GM18505 (cell line): Measurements from ENCODE around the gene TOM1L1.
A peak's percentile ranks its signal among the peaks of the same experiment; 100 is the strongest.

Experiments
- ATAC-seq: cut with Tn5 transposase; IDR thresholded peaks from one replicate; pipeline ENCODE4 v1.9.1; 2021; ENCODE audit not compliant: unreplicated experiment
- POLR2A ChIP-seq: IDR thresholded peaks from 4 replicates; pipeline ENCODE4 v1.6.1; 2011; ENCODE audit warnings: borderline replicate concordance; ENCODE audit not compliant: insufficient read depth, insufficient read length; ENCODE audit errors: extremely low read depth

Gene TOM1L1

DNA sequence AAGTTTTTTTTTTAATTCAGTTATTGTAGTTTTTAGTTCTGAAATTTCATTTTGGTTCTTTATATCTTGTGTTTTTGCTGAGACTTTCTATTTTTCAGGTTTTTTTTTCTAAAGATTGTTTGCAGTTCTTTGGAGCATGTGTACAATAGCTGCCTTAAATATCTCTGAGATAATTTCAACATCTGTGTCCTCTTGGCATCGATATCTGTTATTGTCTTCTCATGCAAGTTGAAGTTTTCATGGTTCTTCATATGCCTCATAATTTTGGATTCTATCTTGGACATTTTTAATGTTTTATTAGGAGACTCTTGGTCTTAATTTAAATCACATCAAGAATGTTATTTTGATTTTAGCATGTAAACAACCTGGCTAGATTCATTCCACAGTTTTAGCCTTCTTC lies 45.0 kb downstream of the TOM1L1 start:
- TF ChIP-seq POLR2A, result no peak
- no peak for ATAC-seq

DNA sequence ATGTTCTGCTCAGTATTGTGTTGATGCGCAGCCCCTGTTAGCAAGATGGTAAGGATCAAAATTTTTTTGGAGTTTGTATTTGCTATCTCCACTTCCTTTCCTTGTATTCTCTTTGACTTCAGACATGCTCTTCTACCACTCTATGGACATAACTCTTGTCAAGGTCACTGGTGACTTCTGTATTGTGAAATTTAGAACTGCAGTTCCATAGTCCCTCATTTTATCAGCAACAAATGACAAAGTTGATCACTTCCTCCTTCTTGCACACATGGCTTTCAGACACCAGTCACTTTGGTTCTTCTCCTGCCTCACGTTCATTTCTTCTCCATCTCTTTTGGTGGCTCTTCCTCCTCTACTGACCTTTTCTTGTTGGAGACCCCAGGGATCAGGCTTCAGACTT lies 46.7 kb downstream of the TOM1L1 start:
- TF ChIP-seq POLR2A, result no peak
- ATAC-seq, result no peak

DNA sequence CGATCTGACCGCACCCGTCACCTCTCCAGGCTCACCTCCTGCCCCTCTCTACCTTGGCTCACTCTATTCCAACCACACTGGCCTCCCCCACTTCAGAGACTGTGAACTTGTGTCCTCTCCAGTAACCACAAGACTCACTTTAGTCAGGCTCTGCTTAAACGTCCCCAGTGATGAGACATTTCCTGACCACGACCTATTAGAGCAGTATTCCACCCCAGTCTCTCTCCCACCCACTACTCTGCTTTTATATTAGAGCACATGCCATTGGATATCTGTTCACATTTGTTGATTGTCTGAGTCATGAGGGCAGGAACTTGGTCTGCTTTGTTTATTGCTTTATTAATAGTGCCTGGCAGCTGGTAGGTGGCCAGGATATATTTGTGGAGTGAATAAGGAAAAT lies 47.7 kb downstream of the TOM1L1 start:
- TF ChIP-seq POLR2A, result no peak
- peak; percentile 76 for ATAC-seq

DNA sequence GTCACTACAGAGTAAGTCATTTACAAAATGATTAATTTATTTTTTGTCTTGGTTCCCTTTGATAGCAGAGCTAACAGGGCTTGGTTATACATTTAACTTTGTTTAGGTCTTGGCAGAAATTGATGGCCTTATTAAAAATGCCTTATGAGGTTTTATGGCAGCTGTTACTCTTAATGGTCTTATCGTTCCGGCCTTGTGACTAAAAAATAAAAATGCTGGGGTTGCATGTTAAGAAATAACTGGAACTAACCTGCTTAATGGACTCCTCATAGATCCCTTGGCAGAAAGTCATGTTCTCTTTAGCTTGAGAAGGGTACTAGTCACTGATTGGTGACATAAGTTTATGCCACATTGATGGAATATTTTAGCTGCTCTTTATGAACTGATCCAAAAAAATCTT lies 49.5 kb downstream of the TOM1L1 start:
- ATAC-seq, result no peak
- no peak for TF ChIP-seq POLR2A

DNA sequence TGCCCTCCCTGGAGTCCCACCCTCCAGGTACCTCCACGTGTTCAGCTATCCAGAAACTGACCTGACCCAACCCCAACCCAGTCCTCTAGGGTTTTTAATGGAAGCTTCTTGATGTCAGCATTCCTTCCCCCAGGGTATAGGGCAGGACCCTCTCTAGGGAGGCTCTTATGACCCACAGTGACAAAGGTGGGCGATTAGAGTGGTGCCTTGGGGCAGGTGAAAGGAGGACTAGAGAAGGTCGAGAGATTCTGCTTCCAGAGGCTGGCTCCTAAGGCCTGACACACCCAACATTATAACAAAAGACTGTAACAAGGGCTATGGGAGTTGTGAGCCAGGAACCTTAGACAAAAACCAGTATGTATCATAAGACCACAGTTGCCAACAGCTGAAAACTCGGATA lies 50.6 kb downstream of the TOM1L1 start:
- no peak for ATAC-seq
- TF ChIP-seq POLR2A, result no peak

DNA sequence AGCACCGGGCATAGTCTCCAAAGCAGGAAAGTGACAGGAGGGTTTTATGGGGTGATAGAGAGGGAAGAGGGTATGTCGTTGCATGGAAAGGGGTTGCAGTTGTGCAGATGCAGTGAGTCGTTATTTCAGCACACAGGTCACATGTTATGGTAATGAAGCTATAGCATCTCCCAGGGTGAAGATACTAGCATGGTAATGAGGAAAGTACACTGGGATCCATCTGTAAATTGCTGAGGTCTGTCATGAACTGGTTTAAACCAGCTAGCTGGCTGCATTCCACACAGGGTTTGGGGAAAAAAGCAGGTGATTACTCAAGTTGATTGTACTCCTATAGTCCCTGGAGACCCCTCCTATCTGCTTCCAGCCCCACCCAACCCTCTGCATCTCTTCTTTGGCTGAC lies 56.1 kb downstream of the TOM1L1 start:
- TF ChIP-seq POLR2A, result no peak
- ATAC-seq, result no peak

DNA sequence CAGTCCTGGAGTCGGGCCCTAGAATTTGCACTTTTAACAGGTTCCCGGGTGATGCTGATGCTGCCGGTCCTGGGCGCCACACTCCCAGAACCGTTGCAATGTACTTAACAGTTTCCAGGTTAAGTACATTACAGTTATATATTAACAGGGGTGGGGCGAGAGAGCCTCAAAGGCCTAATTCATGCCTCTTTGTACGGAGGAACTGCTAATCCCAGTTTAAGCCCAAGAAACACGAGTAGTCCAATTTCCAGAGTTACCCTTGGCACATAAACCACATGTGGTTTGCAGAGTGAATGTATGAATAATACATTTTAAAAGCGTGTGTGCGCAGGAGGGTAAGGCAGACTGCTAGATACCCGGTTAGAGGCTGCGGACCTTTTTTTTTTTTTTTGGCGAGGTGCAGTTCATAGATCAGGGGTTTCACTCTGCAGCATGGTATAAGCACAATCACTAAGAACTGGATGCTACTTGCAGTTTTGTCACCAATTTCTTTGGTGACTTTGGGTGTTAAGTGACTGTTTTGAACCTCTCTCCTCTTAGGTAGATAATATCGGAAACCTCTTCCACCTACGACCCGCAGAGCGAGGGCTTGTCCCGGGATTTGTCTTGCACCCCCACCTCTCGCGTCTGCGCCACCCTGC lies 67.1 kb downstream of the TOM1L1 start:
- TF ChIP-seq POLR2A, result no peak
- peak; percentile 21 for ATAC-seq

DNA sequence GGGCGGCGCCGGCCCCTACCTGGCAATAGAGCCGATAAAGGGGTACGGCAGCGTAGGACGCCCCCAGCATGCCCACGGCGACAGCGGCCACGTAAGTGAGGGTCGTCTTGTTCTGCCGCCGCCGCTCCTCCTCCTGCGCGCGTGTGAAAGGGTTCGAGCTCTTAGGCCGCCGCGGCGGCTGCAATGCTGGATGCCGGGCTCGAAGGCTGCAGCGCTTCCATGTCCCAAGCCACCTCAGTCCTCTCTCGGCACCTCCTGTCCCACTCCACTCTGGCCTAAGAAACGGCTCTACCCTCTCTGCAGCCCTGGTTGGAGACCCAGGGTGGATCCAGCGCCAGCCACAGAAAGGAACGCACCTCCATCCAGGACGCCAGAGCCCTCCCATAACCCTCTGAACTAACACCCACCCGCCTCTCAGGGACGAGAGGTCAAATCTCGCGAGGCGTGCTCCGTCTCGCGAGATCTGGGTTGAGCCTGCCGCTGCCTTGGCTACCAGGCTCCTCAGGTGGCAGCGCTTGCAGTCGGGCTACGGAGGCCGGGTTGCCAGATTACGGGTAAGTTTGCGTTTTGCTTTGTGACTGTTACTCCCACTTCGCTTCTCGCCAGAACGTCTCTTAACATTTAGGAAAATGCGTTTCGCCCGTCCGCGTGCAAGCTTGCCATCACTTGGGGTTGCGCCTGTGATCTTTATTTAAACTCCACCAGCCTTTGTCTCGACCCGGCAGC lies 67.8 kb downstream of the TOM1L1 start, which contains the start of the genes COX11 and STXBP4:
Gene COX11 (minus strand): TSS at position 393 of the 726 bp plus-strand sequence. CDS start 8 bp downstream, at position 385.
Gene STXBP4 (plus strand): TSS at position 504 of the 726 bp plus-strand sequence. CDS start 17,455 bp downstream, outside the sequence.
- TF ChIP-seq POLR2A, result peak; percentile 94
- peak; percentile 94 for ATAC-seq

DNA sequence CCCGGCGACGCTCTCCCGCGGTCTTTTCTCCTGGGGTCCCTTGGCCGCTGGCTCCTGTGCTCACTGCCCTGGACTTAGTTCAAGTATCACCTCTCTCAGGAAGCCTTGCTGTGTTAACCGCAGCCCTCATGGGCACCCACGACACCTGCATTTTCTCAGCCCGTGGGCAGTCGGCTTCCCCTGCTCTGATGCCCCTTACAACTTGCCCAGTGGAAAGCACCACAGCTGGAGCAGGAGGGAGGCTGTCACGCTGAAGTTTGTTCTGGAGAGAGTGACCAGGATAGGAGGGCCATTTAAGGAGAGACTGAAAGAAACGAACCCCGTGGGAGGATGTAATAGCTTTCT lies 68.3 kb downstream of the TOM1L1 start:
- peak; percentile 33 for ATAC-seq
- no peak for TF ChIP-seq POLR2A

DNA sequence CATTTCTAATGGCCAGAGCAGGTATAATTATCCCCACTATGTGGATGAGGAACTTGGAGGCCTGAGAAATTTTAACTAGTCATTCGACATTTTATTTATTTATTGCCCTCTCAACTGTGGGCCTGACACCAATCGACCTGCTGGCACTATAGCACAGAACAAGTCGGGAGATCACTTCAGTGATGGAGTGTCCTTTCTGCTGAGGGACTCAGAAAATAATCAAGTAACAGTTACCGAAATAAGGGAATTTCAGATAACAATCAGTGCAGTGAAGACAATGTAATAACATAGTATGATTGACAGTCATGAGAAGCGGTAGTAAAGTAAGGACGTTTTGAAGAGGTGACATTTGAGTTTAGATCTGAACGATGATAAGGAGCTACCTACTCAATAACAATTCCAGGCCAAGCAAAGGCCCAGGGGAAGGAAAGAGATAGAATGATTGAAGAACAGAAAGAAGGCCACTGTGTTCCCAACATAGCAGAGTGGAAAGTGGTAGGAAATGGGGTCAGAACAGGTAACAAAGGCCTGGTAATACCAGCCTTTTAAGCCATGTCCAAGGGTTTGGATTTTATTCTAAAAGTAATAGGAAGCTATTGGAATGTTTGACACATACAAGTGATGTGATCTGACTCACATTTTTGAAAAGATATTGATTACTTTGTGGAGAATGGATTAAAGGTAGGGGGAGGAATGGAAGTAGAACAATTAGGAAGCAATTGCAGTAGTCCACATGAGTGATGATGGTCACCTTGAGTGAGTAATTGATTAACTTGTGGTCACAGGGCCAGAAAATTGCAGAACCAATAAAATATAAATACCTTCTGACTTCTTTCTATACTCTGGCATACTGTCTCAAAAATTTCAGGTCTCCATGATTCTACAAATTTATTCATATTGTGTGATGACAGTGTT lies 69.3 kb downstream of the TOM1L1 start:
- ATAC-seq, result no peak
- no peak for TF ChIP-seq POLR2A

DNA sequence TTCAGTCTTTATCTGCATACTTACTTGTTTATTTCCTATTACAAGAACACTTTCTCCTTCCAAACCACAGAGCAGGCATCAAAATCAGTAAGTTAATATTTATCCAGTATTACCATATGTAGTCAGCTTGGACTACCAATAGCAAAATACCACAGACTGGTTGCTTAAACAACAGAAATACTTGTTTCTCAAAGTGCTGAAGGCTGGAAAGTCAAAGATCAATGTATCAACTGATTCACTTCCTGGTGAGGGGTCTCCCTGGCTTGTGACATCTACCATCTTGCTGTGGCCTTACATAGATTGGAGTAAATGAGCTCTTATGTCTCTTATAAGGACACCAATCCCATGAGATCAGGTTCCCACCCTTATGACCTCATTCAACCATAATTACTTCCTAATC lies 70.5 kb downstream of the TOM1L1 start:
- no peak for TF ChIP-seq POLR2A
- no peak for ATAC-seq

DNA sequence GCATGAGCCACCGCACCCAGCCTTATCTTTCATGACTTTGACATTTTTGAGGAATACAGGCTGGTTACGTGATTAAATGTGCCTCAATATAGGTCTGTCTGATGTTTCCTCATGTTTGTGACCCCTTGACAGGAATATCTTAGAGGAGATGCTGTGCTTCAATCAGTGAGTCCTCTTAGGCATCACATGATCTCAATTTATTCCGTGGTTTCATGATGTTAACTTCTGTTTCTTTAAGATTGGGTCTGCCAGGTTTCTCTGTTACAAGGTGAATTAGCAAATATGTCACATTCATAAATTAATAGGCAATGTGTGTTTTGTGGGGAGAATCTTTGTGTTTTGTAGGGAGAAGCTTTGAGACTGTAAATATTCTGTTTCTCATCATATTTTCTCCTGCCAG lies 71.2 kb downstream of the TOM1L1 start:
- no peak for ATAC-seq

DNA sequence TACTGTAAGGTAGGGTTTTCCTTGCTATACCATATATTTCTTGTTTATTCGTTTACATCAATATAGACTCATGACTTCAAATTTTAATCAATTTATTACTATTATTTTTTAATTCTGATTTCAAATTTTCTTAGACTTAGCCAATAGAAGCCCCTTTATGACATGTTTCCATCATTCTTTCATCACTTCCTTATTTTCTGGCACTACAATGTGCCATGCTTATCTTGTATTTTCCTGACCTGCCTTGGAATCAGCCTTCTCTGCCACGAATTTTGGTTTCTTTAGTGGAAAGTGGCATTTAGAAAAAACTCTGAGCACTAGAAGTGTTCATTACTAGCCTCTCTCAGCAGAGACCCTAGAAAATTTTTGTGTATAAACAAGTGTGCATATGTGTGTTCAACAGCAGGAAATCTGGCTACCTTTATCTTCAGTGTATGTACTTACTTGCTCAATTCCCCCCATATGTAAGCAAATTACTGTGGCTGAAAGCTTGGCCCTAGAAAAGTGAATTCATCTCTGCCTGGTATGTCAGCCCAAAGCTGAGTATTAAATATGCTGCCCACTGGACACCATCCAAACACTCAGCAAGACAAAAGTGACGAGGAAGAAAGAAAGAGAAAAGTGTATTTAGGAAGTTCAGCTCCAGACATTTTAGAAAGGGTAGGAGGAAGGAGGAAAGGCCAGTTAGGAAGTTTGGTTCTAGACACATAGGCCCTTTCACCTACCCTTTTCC lies 71.9 kb downstream of the TOM1L1 start:
- no peak for TF ChIP-seq POLR2A
- no peak for ATAC-seq

More for the DNA sequence above, 71.2 kb downstream of the TOM1L1 start:
- TF ChIP-seq POLR2A, result no peak

DNA sequence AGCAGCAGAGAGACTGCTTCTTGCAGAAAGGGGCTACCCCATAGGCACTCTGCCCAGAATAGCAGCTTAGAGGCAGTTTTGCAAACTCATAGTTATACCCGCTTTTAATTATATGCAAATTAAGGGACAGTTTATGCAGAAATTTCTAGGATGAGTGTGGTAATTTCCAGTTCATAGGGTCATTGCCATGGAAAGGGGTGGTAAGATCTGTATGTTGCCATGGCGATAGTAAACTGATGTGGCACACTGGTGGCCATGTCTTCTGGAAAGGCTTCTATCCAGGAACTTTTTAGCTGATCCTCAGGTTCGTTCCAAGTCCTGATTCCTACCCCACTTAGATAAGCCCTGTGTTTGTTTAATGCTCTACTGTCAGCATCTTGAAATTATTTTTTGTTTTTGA lies 74.1 kb downstream of the TOM1L1 start:
- ATAC-seq, result no peak
- TF ChIP-seq POLR2A, result no peak

DNA sequence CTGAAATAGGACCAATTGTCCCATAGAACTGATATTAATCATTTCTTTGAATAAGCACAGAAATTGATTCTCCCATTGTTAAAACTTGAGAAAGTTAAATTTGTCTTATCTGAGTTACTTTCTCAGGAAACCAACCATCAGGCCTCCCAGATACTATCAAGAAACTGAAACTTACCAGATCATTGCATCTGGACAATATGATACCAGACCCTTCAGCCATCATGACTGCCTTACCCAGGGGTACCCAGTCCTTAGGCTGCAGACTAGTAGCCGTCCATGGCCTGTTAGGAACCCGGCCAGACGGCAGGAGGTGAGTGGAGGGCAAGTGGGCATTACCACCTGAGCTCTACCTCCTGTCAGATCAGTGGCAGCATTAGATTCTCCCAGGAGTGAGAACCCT lies 75.7 kb downstream of the TOM1L1 start:
- no peak for ATAC-seq

More for the DNA sequence above, 75.7 kb downstream of the TOM1L1 start:
- no peak for TF ChIP-seq POLR2A
